Endothelial cell of umbilical vein (primary cell): ENCODE results near the gene CTSF. TPM values are rescaled to one million over a fixed set of nuclear protein-coding genes. Genes with fewer than 3 reads are reported as not detected.

Experiments
- BruUV-seq: library from RNA; stranded (reverse); fragments of 400-500 nt; replicated peaks from 2 replicates; lab custom pipeline; 2021; lab: Mats Ljungman, UMichigan
- CTCF ChIA-PET: fragments of 300-600, 350-600 bp; sonication (Branson Sonifier 250); formaldehyde crosslinking; loops from one replicate; lab custom pipeline; 2021; ENCODE audit warnings: antibody characterized with exemption, inconsistent platforms; lab: Charles Lee
- POLR2A ChIA-PET: fragments of 300-600, 350-600 bp; sonication (Branson Sonifier 250); formaldehyde crosslinking; loops from one replicate; lab custom pipeline; 2021; ENCODE audit warnings: antibody characterized with exemption, inconsistent platforms; lab: Charles Lee
- DNase-seq: peaks from one replicate; pipeline ENCODE4 v3.0.0-alpha.2; 2011; ENCODE audit warnings: low read depth, low spot score
- FAIRE-seq: peaks from 2 replicates; lab custom pipeline; 2011; peaks lifted over from hg19 to GRCh38; lab: Jason Lieb, UNC
- H2AFZ ChIP-seq: 2 replicates; pipeline ENCODE4 v1.6.0; 2012; ENCODE audit warnings: low read depth, low read length, control low read depth, inconsistent platforms
- H3K27ac ChIP-seq: 2 replicates; pipeline ENCODE4 v1.5.1; 2011; ENCODE audit warnings: low read depth, mild to moderate bottlenecking, control low read depth, low read length, moderate library complexity; ENCODE audit not compliant: insufficient read depth
- H3K27me3 ChIP-seq, 2 experiments: 2 replicates each; pipeline versions ENCODE4 v1.6.0 to v1.6.1; 2011; ENCODE audit warnings: low read length in 2 of 2, mixed read lengths in 1 of 2; ENCODE audit not compliant: control insufficient read depth in 2 of 2, insufficient read depth in 2 of 2
- H3K36me3 ChIP-seq, 2 experiments: 2 replicates in 1 of 2; 3 replicates in 1 of 2; pipeline ENCODE4 v1.5.1; 2011; ENCODE audit warnings: low read length in 2 of 2, mild to moderate bottlenecking in 1 of 2, moderate library complexity in 1 of 2; ENCODE audit not compliant: control insufficient read depth in 2 of 2, insufficient read depth in 2 of 2; ENCODE audit errors: extremely low read depth in 1 of 2
- H3K4me1 ChIP-seq: 3 replicates; pipeline ENCODE4 v1.5.1; 2011; ENCODE audit warnings: mild to moderate bottlenecking, low read length; ENCODE audit not compliant: control insufficient read depth, insufficient read depth; ENCODE audit errors: extremely low read depth
- H3K4me2 ChIP-seq: 2 replicates; pipeline ENCODE4 v1.6.1; 2011; ENCODE audit warnings: low read length, control low read depth, mixed read lengths; ENCODE audit not compliant: insufficient read depth
- H3K4me3 ChIP-seq, 3 experiments: fragments of 200-600 bp in 1 of 3; sonication (generic), shearing (Covaris generic) in 1 of 3; replicated peaks in 1 of 3; 2 replicates each; pipeline ENCODE4 v1.5.1; 2011 to 2016; ENCODE audit warnings: control low read depth in 3 of 3, low read length in 3 of 3, mild to moderate bottlenecking in 2 of 3, inconsistent platforms in 1 of 3, low read depth in 1 of 3, moderate library complexity in 1 of 3; ENCODE audit not compliant: insufficient read depth in 1 of 3
- H3K79me2 ChIP-seq: 2 replicates; pipeline ENCODE4 v1.6.0; 2012; ENCODE audit warnings: low read length, inconsistent platforms; ENCODE audit not compliant: control insufficient read depth, insufficient read depth
- H3K9ac ChIP-seq: replicated peaks from 2 replicates; pipeline ENCODE3; 2011; ENCODE audit warnings: low read length, control low read depth; ENCODE audit not compliant: insufficient read depth; ENCODE audit errors: extremely low read depth
- H3K9me1 ChIP-seq: replicated peaks from 3 replicates; pipeline ENCODE4 v1.6.0; 2011; ENCODE audit warnings: mild to moderate bottlenecking, low read length; ENCODE audit not compliant: control insufficient read depth, insufficient read depth; ENCODE audit errors: extremely low read depth
- H3K9me3 ChIP-seq: replicated peaks from 2 replicates; pipeline ENCODE4 v1.5.1; 2012; ENCODE audit warnings: low read length, inconsistent platforms; ENCODE audit not compliant: control insufficient read depth, insufficient read depth
- H4K20me1 ChIP-seq: replicated peaks from 2 replicates; pipeline ENCODE3; 2011; ENCODE audit warnings: mild to moderate bottlenecking, low read length; ENCODE audit not compliant: control insufficient read depth, insufficient read depth; ENCODE audit errors: extremely low read depth
- FOS ChIP-seq: IDR thresholded peaks from 2 replicates; pipeline ENCODE4 v1.6.1; 2011; ENCODE audit warnings: mild to moderate bottlenecking, low read length, moderate library complexity, borderline replicate concordance; ENCODE audit not compliant: insufficient read depth
- GATA2 ChIP-seq: IDR thresholded peaks from 2 replicates; pipeline ENCODE4 v1.7.0; 2011; ENCODE audit warnings: low read depth, mild to moderate bottlenecking, moderate library complexity, mixed read lengths, low read length; ENCODE audit not compliant: insufficient read length, insufficient read depth
- JUN ChIP-seq: IDR thresholded peaks from 2 replicates; pipeline ENCODE4 v1.6.1; 2011; ENCODE audit warnings: borderline replicate concordance, low read depth; ENCODE audit not compliant: insufficient read length, insufficient read depth
- MAX ChIP-seq: IDR thresholded peaks from 2 replicates; pipeline ENCODE4 v1.6.1; 2011; ENCODE audit not compliant: insufficient read depth, insufficient read length
- MYC ChIP-seq: IDR thresholded peaks from one replicate; pipeline ENCODE4 v1.6.1; 2011; ENCODE audit warnings: mild to moderate bottlenecking, low read depth, low read length
- POLR2A ChIP-seq: IDR thresholded peaks from 2 replicates; pipeline ENCODE4 v1.6.1; 2012; ENCODE audit warnings: low read depth, mild to moderate bottlenecking, control low read depth, low read length
- POLR2AphosphoS5 ChIP-seq: IDR thresholded peaks from 2 replicates; pipeline ENCODE4 v1.6.1; 2012; ENCODE audit warnings: low read depth, mild to moderate bottlenecking, control low read depth, low read length, moderate library complexity; ENCODE audit not compliant: insufficient read depth
- dilution Hi-C: fragments of 300-500 bp; cut with MboI; formaldehyde crosslinking; loops from one replicate; pipeline ENCODE4 v1.15.0; 2019; ENCODE audit warnings: low sequenced_read_pairs; ENCODE audit not compliant: extremely low pct_ligation_motif_present
- intact Hi-C: fragments of 100-400 bp; cut with micrococcal nuclease; formaldehyde crosslinking; loops from one replicate; pipeline ENCODE4 v1.10.0; 2022
- polyA plus RNA-seq, 4 experiments: library from polyadenylated mRNA; depleted of rRNA in 3 of 4; stranded (reverse) in 3 of 4; unstranded in 1 of 4; fragments of >200 nt; gene quantifications; 2 replicates each; pipeline versions ENCODE4 v1.2.1 to v1.2.3, GENCODE V29; 2011 to 2012; ENCODE audit warnings: missing spikeins in 1 of 4
- total RNA-seq: library from RNA; stranded (reverse); gene quantifications from 2 replicates; pipeline ENCODE4 v1.2.3, GENCODE V29; 2021
- TF ChIP-seq, protein P1 (sequence below), 2 donors: IDR thresholded peaks; 1 replicate in 1 of 2; 2 replicates in 1 of 2; pipeline ENCODE4 v1.5.1; 2011; ENCODE audit warnings: low read length in 2 of 2, mild to moderate bottlenecking in 2 of 2, moderate library complexity in 2 of 2, control low read depth in 1 of 2, inconsistent platforms in 1 of 2, low read depth in 1 of 2; ENCODE audit not compliant: insufficient read depth in 1 of 2; ENCODE audit errors: extremely low read depth in 1 of 2

The CTSF gene
- total and polyA plus RNA-seq, 2 donors (not counting 3 experiments of a cell fraction or from before 2014, with no cell fraction given): 14.4 to 27.7 TPM

DNA sequence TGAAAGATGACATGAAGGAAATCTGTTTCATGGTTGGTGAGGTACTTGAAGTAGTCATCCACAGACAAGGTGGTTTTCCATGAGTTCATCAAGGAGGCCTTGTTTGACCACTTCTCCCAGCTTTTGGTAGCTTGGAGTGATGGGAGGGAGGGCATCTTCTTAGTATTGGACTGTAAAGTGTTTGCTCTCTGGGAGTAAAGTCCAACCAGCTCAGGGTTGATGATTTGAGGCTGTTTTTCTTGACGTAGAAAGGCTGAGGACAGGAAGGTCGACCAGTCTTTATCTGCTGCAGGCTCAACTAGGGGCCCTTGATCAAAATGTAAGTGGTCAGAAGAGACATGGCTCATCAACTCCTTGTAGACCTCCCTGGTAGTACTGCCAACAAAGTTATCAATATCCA is 22.8 kb upstream of the CTSF start:
- H3K9me1 ChIP-seq: no peaks in the 10 kb centered on the region
- peaks cover 0 to 2% of the 10 kb centered on the region in 2 experiments for H3K27me3 ChIP-seq
- DNase-seq (no peak), FAIRE-seq (no peak)
- intact Hi-C loops: loop anchor here (5.0 kb wide), 1 partner anchor 86 kb away; the partner anchor contains the start of gene RBM4B
- BruUV-seq: no TSS peak
- no peak overlapping the region for H3K4me3 ChIP-seq
- H3K4me1 ChIP-seq: peaks cover 5% of the 10 kb centered on the region
- no peaks in the 10 kb centered on the region for H3K9me3 ChIP-seq
- no peak overlapping the region for H3K9ac ChIP-seq
- H2AFZ ChIP-seq: no peak overlapping the region
- POLR2A ChIA-PET: no interaction called here
- TF ChIP-seq MYC (no peak), FOS (no peak), POLR2A (no peak), GATA2 (no peak), POLR2AphosphoS5 (no peak), MAX (no peak), JUN (no peak)
- TF ChIP-seq, protein P1, sequence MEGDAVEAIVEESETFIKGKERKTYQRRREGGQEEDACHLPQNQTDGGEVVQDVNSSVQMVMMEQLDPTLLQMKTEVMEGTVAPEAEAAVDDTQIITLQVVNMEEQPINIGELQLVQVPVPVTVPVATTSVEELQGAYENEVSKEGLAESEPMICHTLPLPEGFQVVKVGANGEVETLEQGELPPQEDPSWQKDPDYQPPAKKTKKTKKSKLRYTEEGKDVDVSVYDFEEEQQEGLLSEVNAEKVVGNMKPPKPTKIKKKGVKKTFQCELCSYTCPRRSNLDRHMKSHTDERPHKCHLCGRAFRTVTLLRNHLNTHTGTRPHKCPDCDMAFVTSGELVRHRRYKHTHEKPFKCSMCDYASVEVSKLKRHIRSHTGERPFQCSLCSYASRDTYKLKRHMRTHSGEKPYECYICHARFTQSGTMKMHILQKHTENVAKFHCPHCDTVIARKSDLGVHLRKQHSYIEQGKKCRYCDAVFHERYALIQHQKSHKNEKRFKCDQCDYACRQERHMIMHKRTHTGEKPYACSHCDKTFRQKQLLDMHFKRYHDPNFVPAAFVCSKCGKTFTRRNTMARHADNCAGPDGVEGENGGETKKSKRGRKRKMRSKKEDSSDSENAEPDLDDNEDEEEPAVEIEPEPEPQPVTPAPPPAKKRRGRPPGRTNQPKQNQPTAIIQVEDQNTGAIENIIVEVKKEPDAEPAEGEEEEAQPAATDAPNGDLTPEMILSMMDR (IDR thresholded peaks at IDR 0.05; ENCODE audit: extremely low read depth in 1 of 2, insufficient read depth in 1 of 2, low read depth in 1 of 2, low read length in 2 of 2): no peak
- H3K79me2 ChIP-seq: no peaks in the 10 kb centered on the region
- no peak overlapping the region for H3K27ac ChIP-seq
- H4K20me1 ChIP-seq: no peaks in the 10 kb centered on the region
- dilution Hi-C loops: no loop called here
- no peaks in the 10 kb centered on the region for H3K36me3 ChIP-seq
- CTCF ChIA-PET: interaction anchor here (1.0 to 1.3 kb wide), 5 partner anchors 12 to 243 kb away, joined by 3 to 4 read pairs (median 4); no protein-coding TSS in a partner anchor
- no peak overlapping the region for H3K4me2 ChIP-seq
